Measurements from ENCODE around the gene CPT1C. TPM values are rescaled to one million over a fixed set of nuclear protein-coding genes. Genes with fewer than 3 reads are reported as not detected.
A peak's percentile ranks its signal among the peaks of the same experiment; 100 is the strongest.

Gene CPT1C
- total RNA-seq, 6 donors from 2014 or later: 0.46 to 17.2 (median 4.6) TPM; not detected in 2

GRCh38 chr19:49749771-49750170 lies 58.9 kb downstream of the CPT1C start:
- DNase-seq (no peak), ATAC-seq (ENCODE audit: low FRiP score in 2 of 2) (no peak)
- peaks cover 0 to 8% (median 0%) of the 10 kb centered on the region in 4 donors for H3K4me1 ChIP-seq
- no peaks in the 10 kb centered on the region for H3K9me3 ChIP-seq
- no peaks in the 10 kb centered on the region for H3K36me3 ChIP-seq
- H3K27ac ChIP-seq: no peak overlapping the region
- no peak overlapping the region for H3K4me3 ChIP-seq
- TF ChIP-seq, protein P1, sequence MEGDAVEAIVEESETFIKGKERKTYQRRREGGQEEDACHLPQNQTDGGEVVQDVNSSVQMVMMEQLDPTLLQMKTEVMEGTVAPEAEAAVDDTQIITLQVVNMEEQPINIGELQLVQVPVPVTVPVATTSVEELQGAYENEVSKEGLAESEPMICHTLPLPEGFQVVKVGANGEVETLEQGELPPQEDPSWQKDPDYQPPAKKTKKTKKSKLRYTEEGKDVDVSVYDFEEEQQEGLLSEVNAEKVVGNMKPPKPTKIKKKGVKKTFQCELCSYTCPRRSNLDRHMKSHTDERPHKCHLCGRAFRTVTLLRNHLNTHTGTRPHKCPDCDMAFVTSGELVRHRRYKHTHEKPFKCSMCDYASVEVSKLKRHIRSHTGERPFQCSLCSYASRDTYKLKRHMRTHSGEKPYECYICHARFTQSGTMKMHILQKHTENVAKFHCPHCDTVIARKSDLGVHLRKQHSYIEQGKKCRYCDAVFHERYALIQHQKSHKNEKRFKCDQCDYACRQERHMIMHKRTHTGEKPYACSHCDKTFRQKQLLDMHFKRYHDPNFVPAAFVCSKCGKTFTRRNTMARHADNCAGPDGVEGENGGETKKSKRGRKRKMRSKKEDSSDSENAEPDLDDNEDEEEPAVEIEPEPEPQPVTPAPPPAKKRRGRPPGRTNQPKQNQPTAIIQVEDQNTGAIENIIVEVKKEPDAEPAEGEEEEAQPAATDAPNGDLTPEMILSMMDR (IDR thresholded peaks at IDR 0.05): no peak
- TF ChIP-seq POLR2A (IDR thresholded peaks at IDR 0.05) (no peak), POLR2AphosphoS5 (IDR thresholded peaks at IDR 0.05) (no peak), EP300 (IDR thresholded peaks at IDR 0.05) (no peak)
- 64 to 67% methylated on average over 1 of the region's 1 CpG for WGBS, 2 donors
- H3K27me3 ChIP-seq: no peaks in the 10 kb centered on the region

- Histone ChIP-seq H3K4me1 (no peaks in the 10 kb centered on the region), H3K27me3 (no peaks in the 10 kb centered on the region), H3K4me3 (no peak overlapping the region), H3K36me3 (no peaks in the 10 kb centered on the region), H3K27ac (no peak overlapping the region), H3K9me3 (peaks cover 0 to 9% (median 5%) of the 10 kb centered on the region in 4 donors)
- no peak for TF ChIP-seq POLR2AphosphoS5 (IDR thresholded peaks at IDR 0.05)
- TF ChIP-seq, protein P1 (IDR thresholded peaks at IDR 0.05): no peak
- no peak for TF ChIP-seq EP300 (IDR thresholded peaks at IDR 0.05)
- no peak for TF ChIP-seq POLR2A (IDR thresholded peaks at IDR 0.05)
- WGBS, 2 donors: 67 to 75% methylated on average over 1 of the region's 1 CpG
- ATAC-seq (ENCODE audit: low FRiP score in 2 of 2): no peak
- DNase-seq: no peak
These were observed 61.8 kb downstream of the CPT1C start for GRCh38 chr19:49752701-49753100.

DNA sequence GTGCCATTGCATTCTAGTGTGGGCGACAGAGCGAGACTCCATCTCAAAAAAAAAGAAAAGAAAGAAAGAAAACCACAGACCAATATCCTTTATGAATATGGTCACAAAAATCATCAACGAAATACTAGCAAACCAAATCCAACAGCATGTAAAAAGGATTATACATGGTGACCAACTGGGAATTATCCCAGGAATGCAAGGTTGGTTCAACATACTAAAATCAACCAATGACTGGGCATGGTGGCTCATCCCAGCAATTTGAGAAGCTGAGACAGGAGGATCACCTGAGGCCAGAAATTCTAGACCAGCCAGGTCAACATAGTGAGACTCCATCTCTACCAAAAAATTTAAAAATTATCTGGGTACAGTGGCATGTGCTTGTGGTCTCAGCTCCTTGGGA lies 65.0 kb downstream of the CPT1C start:
- H3K27me3 ChIP-seq: no peaks in the 10 kb centered on the region
- H3K4me3 ChIP-seq: no peak overlapping the region
- no peak overlapping the region for H3K27ac ChIP-seq
- no peaks in the 10 kb centered on the region for H3K36me3 ChIP-seq
- H3K4me1 ChIP-seq: no peaks in the 10 kb centered on the region
- ATAC-seq (ENCODE audit: low FRiP score in 2 of 2): no peak
- WGBS, 2 donors: 89 to 96% methylated on average over 3 of the region's 3 CpGs
- DNase-seq: no peak
- H3K9me3 ChIP-seq: peaks cover 0 to 9% (median 5%) of the 10 kb centered on the region in 4 donors
- TF ChIP-seq, protein P1 (IDR thresholded peaks at IDR 0.05): no peak

- no peaks in the 10 kb centered on the region for H3K27me3 ChIP-seq
- no peak for DNase-seq
- H3K4me1 ChIP-seq: no peaks in the 10 kb centered on the region
- no peak overlapping the region for H3K27ac ChIP-seq
- H3K36me3 ChIP-seq: no peaks in the 10 kb centered on the region
- H3K4me3 ChIP-seq: no peak overlapping the region
- peaks cover 0 to 9% (median 5%) of the 10 kb centered on the region in 4 donors for H3K9me3 ChIP-seq
- peak in 1 of 2 donors; percentile 80 for ATAC-seq (ENCODE audit: low FRiP score in 2 of 2)
- 37 to 52% methylated on average over 6 to 7 of the region's 7 CpGs for WGBS, 2 donors
- TF ChIP-seq EP300 (IDR thresholded peaks at IDR 0.05) (no peak), POLR2A (IDR thresholded peaks at IDR 0.05) (no peak), POLR2AphosphoS5 (IDR thresholded peaks at IDR 0.05) (no peak)
- TF ChIP-seq, protein P1 (IDR thresholded peaks at IDR 0.05): no peak
These were observed 67.4 kb downstream of the CPT1C start for GRCh38 chr19:49758292-49758691.

DNA sequence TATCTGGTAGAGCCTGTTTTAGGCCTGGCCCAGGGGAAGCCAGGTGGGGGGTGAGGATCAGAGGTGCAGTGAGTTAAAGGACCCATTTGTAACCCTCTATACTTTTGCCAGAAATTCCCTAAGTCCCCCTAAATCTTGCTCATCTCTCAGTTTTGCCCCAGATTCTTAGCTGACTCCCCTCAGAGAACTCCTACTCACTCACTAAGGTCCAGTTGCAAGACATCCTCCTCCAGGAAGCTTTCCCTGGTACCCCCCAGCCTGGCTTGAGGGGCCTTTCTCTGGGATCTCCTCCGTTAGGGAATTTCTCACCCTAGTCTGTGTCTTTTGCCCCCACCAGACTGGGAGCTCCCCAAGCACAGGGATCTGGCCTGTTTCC lies 70.3 kb downstream of the CPT1C start:
- no peaks in the 10 kb centered on the region for H3K27me3 ChIP-seq
- TF ChIP-seq EP300 (IDR thresholded peaks at IDR 0.05): no peak
- no peak for TF ChIP-seq POLR2A (IDR thresholded peaks at IDR 0.05)
- TF ChIP-seq POLR2AphosphoS5 (IDR thresholded peaks at IDR 0.05): no peak
- TF ChIP-seq, protein P1 (IDR thresholded peaks at IDR 0.05): no peak
- peaks cover 5 to 8% (median 7%) of the 10 kb centered on the region in 4 donors for H3K4me1 ChIP-seq
- no peak for ATAC-seq (ENCODE audit: low FRiP score in 2 of 2)
- peak overlapping the region; percentile 20 to 52 (median 46) for H3K27ac ChIP-seq
- H3K9me3 ChIP-seq: peaks cover 0 to 3% (median 1%) of the 10 kb centered on the region in 4 donors
- no peak for DNase-seq
- WGBS, 2 donors: 78% methylated on average over 1 of the region's 1 CpG
- H3K36me3 ChIP-seq: no peaks in the 10 kb centered on the region
- no peak overlapping the region for H3K4me3 ChIP-seq

Measured in upper lobe of left lung (tissue), 6 donors.